CD4-positive, alpha-beta T cell treated with Interleukin-6 at 100 ng/mL for 8 hours (primary cell): ENCODE measurements around the gene MORN2.

ENCODE experiments used
- DNase-seq: peaks from one replicate; pipeline ENCODE4 v3.0.0-alpha.2; 2020; ENCODE audit warnings: mixed read lengths, low spot score

The MORN2 gene

GRCh38 chr2:38889575-38889974 lies 13.8 kb downstream of the MORN2 start, which contains the start of gene ARHGEF33:
ARHGEF33 (plus strand) TSS chr2:38889875; CDS start chr2:38919448, 29,573 bp downstream.
- no peak for DNase-seq

GRCh38 chr2:38892819-38893218 lies 17.0 kb downstream of the MORN2 start:
- no peak for DNase-seq

GRCh38 chr2:38898256-38898655 lies 22.5 kb downstream of the MORN2 start:
- no peak for DNase-seq

GRCh38 chr2:38900726-38901125 lies 24.9 kb downstream of the MORN2 start:
- DNase-seq = no peak

GRCh38 chr2:38905251-38905650 lies 29.5 kb downstream of the MORN2 start:
- DNase-seq = no peak

GRCh38 chr2:38907242-38907641 lies 31.5 kb downstream of the MORN2 start:
- no peak for DNase-seq

- no peak for DNase-seq
Observed at GRCh38 chr2:38907743-38908562, 32.2 kb downstream of the MORN2 start.

- no peak for DNase-seq
Observed at GRCh38 chr2:38909872-38910271, 34.1 kb downstream of the MORN2 start.

- DNase-seq = no peak
Observed at GRCh38 chr2:38911191-38911590, 35.4 kb downstream of the MORN2 start.

- DNase-seq = no peak
Observed at GRCh38 chr2:38912619-38913018, 36.8 kb downstream of the MORN2 start.

- DNase-seq = no peak
Observed at GRCh38 chr2:38922389-38922788, 46.6 kb downstream of the MORN2 start.

- DNase-seq = no peak
Observed at GRCh38 chr2:38922902-38923301, 47.1 kb downstream of the MORN2 start.

- no peak for DNase-seq
Observed at GRCh38 chr2:38925982-38926381, 50.2 kb downstream of the MORN2 start.

GRCh38 chr2:38930600-38930999 lies 54.8 kb downstream of the MORN2 start:
- no peak for DNase-seq
